HG03097 (cell line): ENCODE results near the gene MATN3.

Experiments used
- ATAC-seq: cut with Tn5 transposase; IDR thresholded peaks from one replicate; pipeline ENCODE4 v1.9.1; 2021; ENCODE audit not compliant: unreplicated experiment, low FRiP score

Gene MATN3

DNA sequence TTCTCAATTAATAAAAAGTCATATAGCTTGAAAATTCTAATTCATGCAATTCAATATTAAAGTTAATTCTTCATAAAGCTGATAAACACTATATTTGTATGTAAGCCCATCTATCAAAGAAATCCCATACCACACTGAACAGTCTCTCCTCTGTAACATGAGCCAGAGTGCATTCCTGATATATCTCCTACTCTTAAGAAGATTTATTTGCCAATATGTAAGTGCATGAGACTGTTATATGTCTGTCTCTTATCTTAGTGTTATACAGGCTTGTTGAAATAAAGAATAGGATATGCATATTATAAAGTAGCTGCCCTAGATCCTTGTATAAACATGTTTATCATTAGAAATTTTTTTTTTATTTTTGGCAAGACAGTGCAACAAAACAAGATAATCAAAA, 70.3 kb downstream of the MATN3 start:
- ATAC-seq = no peak
